Measurements from ENCODE around the gene PLA2G3.

GRCh38 chr22:31135706-31136105, 4.6 kb downstream of the PLA2G3 start:
- no peak for TF ChIP-seq CTCF (IDR thresholded peaks at IDR 0.05; ENCODE audit: low read depth, low read length)
- TF ChIP-seq EZH2phosphoT487 (IDR thresholded peaks at IDR 0.05; ENCODE audit: low read depth): no peak

Measured in OCI-LY3 (cell line).